ENCODE data around the gene OR5A2. TPM values are rescaled to one million over a fixed set of nuclear protein-coding genes. Genes with fewer than 3 reads are reported as not detected.

OR5A2 gene
- total RNA-seq, 4 donors from 2014 or later = not detected

DNA sequence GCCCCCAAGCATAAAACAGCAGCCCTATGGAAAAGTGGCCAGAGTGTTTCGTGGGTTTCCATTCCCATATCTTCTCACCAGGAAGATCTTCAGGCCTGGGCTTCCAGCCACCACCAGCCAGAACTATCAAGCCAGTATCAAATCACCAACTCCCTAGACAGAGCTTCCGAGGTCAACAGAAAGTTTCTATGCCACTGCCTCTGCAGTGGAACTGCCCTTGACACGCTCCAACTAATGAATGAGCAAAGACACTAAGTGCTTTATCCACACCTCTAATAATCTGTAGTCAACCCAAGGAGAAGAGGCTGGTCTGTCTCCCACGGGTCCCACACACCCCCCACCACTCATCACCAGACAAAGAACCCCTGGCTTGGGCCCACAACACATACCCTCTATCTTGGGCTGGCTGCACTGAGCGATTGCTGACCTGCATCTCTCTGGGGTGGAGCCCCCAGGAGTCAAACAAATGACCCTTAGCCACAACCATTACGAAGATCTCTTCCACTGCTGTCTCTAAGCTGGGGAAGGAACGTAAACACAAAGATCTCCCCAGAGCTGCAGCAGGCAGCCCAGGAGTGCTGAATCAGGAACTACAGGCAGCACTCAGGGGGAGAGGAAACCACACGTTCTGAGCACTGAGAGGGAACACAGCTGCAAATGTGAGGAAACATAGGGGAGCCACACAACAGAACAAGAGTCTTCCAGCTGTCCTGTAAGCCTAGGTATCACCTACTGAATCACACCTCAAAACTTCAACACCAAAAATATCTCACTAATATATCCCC lies 57.8 kb downstream of the OR5A2 start:
- Histone ChIP-seq H3K36me3 (no peaks in the 10 kb centered on the region), H3K9me3 (peaks cover 0 to 24% (median 6%) of the 10 kb centered on the region in 4 donors), H3K27ac (replicated peaks in 1 of 4) (no peak overlapping the region), H3K4me1 (no peaks in the 10 kb centered on the region), H3K27me3 (peaks cover 0 to 4% (median 0%) of the 10 kb centered on the region in 4 donors), H3K4me3 (no peak overlapping the region)
- no peak for TF ChIP-seq POLR2A (IDR thresholded peaks at IDR 0.05; ENCODE audit: low read depth)
- no peak for TF ChIP-seq POLR2AphosphoS5 (IDR thresholded peaks at IDR 0.05)
- TF ChIP-seq, protein P1, sequence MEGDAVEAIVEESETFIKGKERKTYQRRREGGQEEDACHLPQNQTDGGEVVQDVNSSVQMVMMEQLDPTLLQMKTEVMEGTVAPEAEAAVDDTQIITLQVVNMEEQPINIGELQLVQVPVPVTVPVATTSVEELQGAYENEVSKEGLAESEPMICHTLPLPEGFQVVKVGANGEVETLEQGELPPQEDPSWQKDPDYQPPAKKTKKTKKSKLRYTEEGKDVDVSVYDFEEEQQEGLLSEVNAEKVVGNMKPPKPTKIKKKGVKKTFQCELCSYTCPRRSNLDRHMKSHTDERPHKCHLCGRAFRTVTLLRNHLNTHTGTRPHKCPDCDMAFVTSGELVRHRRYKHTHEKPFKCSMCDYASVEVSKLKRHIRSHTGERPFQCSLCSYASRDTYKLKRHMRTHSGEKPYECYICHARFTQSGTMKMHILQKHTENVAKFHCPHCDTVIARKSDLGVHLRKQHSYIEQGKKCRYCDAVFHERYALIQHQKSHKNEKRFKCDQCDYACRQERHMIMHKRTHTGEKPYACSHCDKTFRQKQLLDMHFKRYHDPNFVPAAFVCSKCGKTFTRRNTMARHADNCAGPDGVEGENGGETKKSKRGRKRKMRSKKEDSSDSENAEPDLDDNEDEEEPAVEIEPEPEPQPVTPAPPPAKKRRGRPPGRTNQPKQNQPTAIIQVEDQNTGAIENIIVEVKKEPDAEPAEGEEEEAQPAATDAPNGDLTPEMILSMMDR (IDR thresholded peaks at IDR 0.05) = no peak
- no peak for TF ChIP-seq EP300 (IDR thresholded peaks at IDR 0.05)
- intact Hi-C loops (cut with DNase I) = no loop called here
- 48% methylated on average over 7 of the region's 8 CpGs for WGBS
- DNase-seq (ENCODE audit: extremely low spot score) = no peak

Other genes with a start within 250 kb of the OR5A2 start
- 10 to 100 TPM; 10.1 to 36.1 (median 14.8) TPM for gene MPEG1, start 213.5 kb downstream of the OR5A2 start, total RNA-seq
- gene OR5AN1, start 67.5 kb downstream of the OR5A2 start, total RNA-seq = not detected
- gene OR5A1, start 10.1 kb upstream of the OR5A2 start, total RNA-seq = not detected
- not detected for gene OR4D6, start 30.5 kb upstream of the OR5A2 start, total RNA-seq
- not detected for gene OR4D10, start 46.9 kb upstream of the OR5A2 start, total RNA-seq
- gene OR4D11, start 77.2 kb upstream of the OR5A2 start, total RNA-seq = not detected
- gene OR4D9, start 85.1 kb upstream of the OR5A2 start, total RNA-seq = not detected
- gene OSBP, start 189.4 kb upstream of the OR5A2 start, total RNA-seq = 10 to 100 TPM; 32.5 to 40.0 (median 33.3) TPM
- 10 to 100 TPM; 12.5 to 18.5 (median 16.1) TPM for gene PATL1, start 242.6 kb upstream of the OR5A2 start, total RNA-seq

Measured in esophagus muscularis mucosa (tissue), 4 donors.